ENCODE results near the gene RIN3. TPM values are rescaled to one million over a fixed set of nuclear protein-coding genes. Genes with fewer than 3 reads are reported as not detected.

RIN3 gene, protein sequence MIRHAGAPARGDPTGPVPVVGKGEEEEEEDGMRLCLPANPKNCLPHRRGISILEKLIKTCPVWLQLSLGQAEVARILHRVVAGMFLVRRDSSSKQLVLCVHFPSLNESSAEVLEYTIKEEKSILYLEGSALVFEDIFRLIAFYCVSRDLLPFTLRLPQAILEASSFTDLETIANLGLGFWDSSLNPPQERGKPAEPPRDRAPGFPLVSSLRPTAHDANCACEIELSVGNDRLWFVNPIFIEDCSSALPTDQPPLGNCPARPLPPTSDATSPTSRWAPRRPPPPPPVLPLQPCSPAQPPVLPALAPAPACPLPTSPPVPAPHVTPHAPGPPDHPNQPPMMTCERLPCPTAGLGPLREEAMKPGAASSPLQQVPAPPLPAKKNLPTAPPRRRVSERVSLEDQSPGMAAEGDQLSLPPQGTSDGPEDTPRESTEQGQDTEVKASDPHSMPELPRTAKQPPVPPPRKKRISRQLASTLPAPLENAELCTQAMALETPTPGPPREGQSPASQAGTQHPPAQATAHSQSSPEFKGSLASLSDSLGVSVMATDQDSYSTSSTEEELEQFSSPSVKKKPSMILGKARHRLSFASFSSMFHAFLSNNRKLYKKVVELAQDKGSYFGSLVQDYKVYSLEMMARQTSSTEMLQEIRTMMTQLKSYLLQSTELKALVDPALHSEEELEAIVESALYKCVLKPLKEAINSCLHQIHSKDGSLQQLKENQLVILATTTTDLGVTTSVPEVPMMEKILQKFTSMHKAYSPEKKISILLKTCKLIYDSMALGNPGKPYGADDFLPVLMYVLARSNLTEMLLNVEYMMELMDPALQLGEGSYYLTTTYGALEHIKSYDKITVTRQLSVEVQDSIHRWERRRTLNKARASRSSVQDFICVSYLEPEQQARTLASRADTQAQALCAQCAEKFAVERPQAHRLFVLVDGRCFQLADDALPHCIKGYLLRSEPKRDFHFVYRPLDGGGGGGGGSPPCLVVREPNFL
- 0.53 and 2.0 TPM in 2 replicates for total RNA-seq

DNA sequence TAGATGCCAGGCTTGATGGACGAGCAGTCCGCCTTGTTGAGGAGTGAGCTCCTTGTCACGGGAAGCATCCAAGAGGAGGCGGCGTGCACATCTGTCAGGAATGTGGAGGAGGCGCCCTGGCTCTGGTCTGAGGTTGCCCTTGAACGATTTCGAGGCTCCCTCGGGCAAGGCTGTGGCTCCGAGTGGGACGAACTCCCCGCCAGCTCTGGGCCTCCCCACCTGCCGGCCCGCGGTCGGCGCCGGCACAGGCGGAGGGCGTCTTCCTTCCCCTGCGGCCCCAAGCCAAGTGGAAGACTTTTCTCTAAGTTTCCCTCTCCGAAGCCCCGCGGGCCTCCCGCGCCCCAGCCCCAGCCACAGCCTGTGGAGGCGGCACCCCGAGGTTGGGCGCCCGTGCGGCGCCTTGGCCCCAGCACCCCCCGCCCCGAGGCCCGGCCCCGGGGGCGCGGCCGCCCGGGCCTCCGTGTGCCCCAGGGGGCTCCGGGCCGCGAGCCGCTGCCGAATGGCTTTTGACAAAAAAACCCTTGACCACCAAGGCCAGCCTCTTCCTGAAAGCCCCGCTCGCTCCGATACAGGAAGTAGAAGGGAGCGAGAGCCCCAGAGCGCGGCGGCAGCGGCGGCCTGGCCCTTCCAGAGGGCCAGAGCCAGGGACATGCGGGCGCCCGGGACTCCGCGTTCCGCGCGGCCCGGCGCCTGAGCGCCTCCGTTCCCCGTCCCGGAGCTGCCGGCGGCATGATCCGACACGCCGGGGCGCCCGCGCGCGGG lies at the start of gene RIN3:
Gene RIN3 (plus strand): TSS at position 578 of the 762 bp plus-strand sequence. CDS start 152 bp downstream, at position 730.

Other genes starting within 250 kb of the RIN3 start
- not detected in 2 replicates for gene SLC24A4, start 190.6 kb upstream of the RIN3 start, total RNA-seq
- gene LGMN, start 234.8 kb downstream of the RIN3 start, total RNA-seq, result 17.5 and 19.3 TPM in 2 replicates

All from myometrial cell (primary cell).